ENCODE measurements around the gene TJP2.

TJP2 gene

DNA sequence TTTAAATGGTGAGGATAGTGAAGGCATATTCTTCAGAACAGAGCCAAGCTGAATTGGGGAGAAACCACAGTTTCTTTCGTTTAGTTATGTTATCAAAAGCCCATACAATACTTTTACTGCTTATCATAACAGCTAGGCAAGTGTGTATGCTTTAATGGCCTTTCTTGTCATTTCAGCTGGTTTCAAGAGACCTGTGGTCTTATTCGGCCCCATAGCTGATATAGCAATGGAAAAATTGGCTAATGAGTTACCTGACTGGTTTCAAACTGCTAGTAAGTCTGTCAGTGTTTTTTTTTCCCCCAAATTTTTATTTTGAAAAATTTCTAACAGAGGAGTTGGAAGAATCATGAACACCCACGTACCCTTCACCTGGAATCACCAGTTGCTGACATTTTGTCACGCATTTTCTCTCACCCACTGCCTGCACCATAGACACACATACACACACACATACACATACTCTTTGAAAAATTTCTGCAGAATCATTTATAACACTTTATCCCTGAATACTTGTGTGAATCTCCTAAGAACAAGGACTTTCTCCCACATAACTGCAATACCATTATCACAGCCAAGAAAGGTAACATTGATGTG lies 63.7 kb downstream of the TJP2 start:
- no peak for DNase-seq

DNA sequence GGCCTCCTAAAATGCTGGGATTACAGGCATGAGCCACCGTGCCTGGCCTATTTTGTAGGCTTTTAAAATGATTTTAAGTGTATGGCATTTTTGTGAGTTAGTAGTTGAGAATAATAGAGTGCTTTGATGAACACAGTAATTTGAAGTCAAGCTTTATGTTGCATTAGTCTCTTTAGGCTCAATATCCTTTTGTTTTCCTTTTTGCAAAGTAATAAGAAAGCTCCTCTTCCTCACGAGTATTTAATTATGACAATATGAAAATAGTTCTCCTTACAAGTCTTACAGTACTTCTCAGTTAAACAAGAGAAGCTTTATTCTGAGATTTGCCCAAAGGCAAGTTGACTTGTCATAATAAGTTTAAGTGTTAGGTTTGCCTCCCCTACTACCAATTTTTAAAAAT lies 69.0 kb downstream of the TJP2 start:
- DNase-seq = no peak

DNA sequence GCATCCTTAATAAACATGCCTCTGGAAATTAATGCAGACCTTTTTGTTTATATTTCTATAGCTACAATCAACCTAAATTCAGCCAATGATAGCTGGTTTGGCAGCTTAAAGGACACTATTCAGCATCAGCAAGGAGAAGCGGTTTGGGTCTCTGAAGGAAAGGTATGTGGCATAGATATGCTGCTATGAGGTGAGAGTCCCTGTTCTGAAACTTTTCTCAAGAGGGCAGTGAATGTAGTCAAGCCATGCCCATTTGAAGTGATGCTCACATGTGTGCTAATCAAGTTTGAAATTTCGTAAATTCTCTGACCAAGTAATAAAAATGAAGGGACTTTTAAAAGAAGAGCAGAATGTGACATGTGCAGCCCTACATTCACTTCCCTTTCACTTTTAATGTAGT lies 72.6 kb downstream of the TJP2 start:
- DNase-seq = no peak

DNA sequence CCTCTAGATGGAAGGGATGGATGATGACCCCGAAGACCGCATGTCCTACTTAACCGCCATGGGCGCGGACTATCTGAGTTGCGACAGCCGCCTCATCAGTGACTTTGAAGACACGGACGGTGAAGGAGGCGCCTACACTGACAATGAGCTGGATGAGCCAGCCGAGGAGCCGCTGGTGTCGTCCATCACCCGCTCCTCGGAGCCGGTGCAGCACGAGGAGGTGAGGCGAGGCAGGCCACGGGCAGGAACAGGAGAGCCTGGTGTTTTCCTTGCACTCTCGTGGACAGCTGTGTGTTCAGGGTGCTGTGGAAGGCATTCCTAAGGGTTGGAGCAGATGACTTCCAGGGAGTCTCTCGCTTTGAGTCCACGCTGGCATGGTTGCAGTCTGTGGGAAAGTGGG lies 73.9 kb downstream of the TJP2 start:
- DNase-seq = no peak

DNA sequence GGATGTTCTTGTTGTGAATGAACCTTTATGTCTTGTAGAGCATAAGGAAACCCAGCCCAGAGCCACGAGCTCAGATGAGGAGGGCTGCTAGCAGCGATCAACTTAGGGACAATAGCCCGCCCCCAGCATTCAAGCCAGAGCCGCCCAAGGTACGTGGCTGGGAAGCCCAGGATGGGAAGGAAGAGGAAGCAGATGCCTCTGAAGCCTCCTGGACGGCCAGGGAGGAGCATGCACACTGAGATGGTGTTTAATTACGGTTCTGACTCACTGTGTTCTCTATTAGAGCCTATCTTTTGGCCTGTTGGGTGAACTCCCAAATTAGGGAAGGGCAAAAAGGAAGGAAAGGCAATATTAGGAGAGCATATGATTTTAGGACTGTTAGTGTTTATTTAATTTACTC lies 75.3 kb downstream of the TJP2 start:
- peak; percentile 2 for DNase-seq

DNA sequence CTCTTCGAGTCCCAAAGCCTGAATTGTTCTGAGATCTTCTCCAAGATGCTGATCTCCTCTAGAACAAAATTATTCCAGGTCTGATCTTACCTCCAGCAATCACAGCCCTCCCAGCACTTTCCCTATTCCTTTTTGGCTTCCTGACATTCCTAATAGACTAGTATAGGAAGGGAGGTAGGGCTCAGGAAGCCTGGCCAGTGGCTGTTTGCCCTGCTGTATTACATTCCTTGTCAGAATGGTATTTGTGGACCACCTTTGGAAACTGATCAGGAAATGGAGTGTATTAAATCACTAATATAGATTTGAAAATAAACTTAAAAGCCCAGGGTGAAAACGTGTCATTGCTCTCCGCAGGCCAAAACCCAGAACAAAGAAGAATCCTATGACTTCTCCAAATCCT lies 76.6 kb downstream of the TJP2 start:
- no peak for DNase-seq

DNA sequence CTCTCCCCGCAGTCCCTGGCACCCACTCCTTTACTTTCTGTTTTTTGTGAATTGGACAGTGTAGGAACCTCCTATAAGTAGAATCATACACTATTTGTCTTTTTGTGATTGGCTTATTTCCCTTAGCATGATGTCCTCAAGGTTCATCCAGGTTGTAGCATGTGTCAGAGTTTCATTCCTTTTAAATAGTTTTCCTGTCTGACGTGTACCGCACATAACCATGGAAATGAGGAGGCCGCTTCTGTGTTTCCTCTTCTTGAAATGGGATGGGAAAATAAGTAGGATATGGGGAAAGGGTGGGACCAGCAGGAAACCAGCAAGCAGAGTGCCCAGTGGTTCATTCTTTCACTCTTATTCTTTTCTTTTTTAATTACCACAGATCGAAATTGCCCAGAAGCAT lies 78.4 kb downstream of the TJP2 start:
- DNase-seq = no peak

DNA sequence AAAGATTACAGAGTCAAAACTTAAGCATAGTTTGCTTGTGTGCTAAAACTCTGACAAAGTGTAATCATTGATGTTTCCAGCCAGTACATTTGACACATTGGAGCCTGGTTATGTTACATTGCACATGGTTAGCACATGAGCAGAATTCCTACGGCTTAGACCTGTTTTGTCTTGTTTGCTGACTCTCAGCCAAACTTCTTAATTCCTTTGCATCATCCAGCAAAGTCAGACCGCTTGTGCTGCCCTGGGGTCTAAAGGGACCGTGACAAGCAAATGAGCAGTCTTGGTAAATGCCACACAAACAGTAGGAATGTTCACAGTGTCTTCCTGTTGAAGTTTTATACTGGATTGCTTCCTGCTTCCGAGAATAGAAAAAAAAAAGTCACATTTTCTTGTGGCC lies 79.0 kb downstream of the TJP2 start:
- DNase-seq = peak; percentile 34

DNA sequence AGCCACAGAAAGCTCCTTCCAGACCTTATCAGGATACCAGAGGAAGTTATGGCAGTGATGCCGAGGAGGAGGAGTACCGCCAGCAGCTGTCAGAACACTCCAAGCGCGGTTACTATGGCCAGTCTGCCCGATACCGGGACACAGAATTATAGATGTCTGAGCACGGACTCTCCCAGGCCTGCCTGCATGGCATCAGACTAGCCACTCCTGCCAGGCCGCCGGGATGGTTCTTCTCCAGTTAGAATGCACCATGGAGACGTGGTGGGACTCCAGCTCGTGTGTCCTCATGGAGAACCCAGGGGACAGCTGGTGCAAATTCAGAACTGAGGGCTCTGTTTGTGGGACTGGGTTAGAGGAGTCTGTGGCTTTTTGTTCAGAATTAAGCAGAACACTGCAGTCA lies 80.1 kb downstream of the TJP2 start:
- no peak for DNase-seq

DNA sequence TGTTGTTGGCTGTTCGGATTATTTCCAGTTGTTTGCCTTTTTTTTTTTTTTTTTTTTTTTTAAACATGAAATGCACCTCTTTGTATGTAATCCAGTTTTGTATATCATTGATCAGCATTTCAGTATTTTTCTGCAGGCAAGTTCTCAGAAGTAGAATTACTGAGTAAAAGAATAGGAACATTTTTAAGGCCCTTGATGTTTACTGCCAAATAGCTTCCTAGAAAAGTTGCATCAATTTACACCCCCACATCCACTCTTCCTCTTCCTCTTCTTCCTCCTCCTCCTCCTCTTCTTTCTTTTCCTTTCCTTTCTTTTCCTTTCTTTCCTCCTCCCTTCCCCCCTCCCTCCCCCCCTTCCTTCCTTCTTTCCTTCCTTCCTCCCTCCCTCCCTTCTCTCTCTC lies 81.5 kb downstream of the TJP2 start:
- no peak for DNase-seq

DNA sequence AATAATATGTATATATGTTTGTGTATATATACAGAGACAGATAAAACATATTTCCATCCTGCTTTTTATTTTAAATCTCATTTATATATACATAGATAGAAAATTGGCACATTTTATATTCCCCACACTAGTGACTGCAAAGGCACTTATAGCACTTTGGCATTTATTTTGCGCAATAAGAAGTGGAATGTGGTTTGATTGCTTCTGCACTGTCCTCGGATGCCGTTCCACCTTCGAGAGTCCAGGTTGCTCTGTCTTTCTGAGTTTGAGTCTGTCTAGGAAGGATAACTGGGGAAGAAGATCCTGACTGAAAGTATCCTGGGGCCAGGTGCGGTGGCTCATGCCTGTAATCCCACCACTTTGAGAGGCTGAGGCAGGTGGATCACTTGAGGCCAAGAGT lies 84.5 kb downstream of the TJP2 start:
- no peak for DNase-seq

DNA sequence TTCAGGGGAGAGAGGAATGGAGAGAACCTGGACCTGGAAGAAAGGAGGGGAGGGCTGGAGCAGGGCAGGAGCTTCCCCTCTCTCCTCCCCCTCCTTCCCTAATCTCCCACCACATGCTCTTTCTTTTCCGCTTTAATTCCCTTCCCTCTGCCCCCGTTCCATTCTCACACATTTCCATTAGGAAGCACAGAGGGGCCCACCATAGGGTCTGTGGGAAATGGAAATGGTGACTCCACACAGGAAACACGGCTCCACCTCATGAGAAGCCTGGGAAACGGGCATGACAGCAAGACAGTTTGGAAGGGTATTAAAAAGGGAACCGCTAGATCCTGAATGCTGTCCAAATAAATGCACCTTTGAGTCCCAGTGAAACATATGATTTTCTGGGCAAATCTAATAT lies 86.1 kb downstream of the TJP2 start:
- no peak for DNase-seq

DNA sequence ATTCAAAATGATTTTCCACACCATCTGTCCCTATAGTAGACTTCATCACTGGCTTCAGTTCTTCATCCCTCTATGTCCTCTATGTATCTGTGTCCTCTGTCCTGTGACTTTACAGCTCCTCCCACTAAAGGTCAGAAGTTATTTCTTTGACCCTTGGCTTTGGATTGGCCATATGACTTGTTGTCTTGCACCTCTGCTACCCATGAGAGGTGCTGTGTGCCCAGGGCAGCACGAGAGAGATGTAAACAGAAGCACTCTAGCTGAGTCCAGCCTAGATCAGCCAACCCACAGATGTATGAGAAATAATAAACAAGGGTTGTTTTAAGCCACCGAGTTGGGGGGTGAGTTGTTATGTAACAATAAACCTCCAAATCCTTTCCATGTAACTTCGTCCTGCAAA lies 87.6 kb downstream of the TJP2 start:
- DNase-seq = no peak

DNA sequence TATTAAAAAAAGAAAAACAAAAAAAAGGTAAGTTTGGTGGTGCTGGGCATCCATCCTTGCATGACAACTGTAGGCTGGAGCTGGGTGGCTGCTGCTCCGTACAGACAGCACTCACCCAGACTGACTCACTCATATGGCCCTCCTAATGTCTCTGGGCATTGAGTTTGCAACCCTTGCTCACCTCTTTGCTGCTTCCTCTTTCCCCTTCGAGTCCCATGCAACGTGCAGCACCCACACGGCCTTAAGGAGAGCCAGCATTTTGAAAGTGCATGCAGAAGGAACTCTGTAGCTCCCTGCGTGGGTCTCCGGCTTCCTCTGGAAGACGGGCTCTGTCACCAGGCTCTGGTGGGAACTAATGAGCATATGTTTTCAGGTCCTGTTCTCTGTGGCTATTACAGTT lies 90.4 kb downstream of the TJP2 start:
- peak; percentile 4 for DNase-seq

DNA sequence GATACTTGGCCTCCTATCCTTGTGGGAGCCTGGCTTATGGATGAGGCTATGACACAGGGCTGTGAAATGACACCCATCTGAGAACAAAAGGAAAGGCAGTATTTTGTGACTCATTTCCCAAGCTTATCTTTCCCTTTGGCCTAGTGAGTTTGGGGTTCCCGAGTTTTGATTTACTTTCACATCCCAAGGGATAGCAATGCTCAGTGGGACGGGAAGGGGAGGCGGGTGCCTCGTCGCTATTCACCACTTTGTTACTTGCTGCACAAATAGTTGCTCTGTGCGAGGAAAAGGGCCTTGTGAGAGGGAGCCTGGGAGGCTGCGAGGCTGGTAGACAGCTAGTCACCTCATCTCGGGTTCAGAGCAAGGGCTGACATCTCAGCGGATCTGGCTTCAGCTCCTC lies 91.8 kb downstream of the TJP2 start:
- peak; percentile 28 for DNase-seq

DNA sequence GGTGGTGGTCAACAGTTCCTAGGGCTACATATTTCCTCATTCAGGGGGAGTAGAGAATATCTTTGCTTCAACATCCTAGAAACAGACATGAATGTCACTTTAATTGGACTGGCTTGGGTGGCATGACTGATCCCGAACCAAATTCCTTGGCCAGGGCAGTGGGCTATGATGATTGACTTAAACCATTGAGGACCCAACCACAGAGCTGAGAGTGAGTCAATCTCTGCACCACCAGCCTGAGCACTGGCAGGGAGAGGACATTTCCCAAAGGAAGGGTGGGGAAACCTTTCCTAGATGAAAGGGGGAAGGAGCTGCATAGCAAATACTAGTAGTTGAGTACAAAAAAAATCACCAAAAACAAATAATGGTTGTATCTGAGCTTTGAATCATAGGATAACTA lies 98.1 kb downstream of the TJP2 start:
- DNase-seq = no peak

DNA sequence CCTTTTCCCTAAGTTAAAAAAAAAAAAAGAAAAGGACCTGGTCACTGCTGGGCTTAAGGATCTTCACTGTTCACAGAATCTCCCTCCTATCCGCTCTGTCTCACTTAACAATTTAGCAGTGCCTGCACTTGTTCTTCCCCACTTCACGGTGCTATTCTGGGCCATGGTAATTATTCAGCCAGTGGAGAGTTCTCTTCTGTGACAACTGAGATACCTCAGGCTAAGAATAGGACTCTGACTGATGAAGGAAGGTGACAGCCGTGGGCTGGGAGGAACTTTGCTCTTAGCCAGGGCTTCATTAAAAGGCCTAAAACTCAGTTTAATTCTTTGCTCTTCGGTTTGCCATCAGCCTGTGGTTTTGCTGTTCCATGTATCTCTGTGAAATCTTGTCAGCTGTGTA lies 99.1 kb downstream of the TJP2 start:
- no peak for DNase-seq

DNA sequence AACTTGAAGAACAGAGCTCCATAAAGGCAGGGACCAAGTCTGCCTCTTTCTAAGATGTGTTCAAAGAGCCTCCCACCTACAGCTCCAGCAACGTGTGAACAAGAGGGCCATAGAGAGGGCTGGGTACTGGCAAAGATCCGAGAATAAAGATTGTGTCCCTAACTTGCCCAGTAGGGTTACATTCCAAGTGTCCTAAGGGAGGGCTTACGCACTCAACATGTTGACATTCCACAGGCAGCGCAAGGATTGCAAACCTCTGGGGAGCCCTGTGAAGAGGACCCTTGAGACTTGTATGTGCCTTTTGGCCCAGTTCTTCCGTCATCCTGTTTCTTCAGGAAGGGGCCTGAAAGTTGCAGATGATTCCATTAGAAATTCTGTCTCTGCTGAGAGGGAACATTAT lies 102.7 kb downstream of the TJP2 start:
- no peak for DNase-seq

DNA sequence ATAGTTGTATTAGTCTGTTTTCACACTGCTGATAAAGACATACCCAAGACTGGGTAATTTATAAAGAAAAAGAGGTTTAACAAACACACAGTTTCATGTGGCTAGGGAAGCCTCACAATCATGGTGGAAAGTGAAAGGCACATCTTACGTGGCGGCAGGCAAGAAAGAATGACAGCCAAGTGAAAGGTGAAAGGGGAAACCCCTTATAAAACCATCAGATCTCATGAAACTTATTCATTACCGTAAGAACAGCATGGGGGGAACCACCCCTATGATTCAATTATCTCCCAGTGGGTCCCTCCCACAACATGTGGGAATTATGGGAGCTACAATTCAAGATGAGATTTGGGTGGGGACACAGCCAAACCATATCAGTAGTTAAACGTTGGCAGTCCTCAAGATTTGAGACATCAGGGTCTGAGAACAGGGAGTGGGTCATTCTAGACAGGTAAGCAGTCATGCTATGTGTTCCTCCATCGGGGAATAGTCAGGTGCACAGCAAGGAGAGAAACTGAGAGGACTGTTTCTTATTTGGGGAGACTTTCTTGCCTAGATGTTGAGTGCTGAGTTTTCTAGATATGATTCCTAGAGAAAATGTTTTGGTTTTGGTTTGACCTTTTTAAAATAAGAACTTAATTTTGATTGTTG lies 105.1 kb downstream of the TJP2 start:
- no peak for DNase-seq

DNA sequence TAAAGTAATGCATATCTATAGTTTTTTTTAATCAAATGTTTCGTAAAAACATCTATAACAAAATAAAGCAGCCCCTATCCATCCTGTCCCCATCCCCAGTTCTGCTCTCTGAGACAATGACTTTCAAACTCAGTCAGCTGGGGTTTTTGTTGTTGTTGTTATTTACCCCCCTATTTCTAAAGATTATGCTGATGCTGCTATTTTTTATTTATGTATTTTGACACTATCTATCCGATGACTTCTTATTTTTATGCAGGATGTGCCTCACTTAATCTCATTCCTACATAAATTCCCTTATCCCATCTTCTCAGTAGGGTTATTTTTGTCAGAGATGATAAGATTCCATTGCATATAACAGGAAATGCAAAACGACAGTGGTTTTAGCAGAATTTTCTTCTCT lies 105.7 kb downstream of the TJP2 start:
- DNase-seq = no peak

DNA sequence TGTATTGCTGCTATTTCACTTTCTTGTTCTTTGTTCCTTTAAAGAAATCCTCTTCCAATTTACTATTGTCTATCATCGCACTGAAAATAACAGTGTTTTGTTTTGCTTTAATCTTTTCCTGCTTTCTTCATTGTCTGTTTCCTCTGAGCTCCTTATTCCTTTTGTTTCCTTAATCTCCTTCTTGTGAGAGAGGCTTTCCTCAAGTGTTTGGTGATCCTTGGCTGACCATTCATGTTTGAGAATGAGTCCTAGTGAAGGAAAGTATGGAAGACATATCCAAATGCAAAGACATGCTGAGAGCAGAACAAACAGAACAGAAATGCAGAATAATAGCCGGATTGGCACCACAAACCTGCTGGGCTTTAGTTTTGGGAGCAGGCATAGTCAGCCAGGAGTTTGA lies 108.9 kb downstream of the TJP2 start:
- DNase-seq = no peak

DNA sequence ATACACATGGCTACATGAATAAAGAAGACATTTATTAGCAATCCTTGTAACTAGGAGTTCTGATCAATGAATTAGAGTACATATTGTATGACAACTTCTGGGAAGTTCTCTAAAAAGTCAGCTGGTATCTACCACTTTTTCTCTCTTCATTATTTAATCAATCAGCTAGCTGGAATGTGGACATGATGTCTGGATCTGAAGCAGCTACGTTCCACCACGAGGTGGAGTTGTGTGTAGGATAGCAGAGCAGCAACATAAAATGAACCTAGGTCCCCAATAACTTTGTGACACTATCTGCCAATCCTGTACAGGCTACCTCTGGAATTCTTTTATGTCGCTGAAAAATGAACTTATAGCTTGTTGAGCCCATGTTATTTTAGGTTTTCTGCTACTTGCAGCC lies 118.0 kb downstream of the TJP2 start:
- DNase-seq = no peak

DNA sequence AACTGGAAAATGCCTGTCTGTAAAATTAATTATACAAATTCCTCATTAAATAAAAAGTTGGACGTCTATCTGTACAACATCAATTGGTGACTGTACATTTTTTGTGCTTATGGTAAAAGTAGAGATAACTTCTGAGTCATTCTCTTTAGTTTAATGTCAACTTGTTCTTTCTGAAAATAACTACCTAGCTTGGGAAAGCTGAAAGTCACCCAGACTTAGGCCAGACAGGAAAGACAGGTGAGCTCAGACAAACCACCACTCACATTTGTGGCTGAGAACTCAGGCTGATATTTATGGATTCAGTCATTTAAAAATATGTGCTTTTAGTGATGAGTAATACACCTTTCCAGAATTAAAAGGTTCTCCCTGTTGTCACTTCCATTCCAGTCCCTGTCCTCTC lies 119.1 kb downstream of the TJP2 start:
- DNase-seq = no peak

DNA sequence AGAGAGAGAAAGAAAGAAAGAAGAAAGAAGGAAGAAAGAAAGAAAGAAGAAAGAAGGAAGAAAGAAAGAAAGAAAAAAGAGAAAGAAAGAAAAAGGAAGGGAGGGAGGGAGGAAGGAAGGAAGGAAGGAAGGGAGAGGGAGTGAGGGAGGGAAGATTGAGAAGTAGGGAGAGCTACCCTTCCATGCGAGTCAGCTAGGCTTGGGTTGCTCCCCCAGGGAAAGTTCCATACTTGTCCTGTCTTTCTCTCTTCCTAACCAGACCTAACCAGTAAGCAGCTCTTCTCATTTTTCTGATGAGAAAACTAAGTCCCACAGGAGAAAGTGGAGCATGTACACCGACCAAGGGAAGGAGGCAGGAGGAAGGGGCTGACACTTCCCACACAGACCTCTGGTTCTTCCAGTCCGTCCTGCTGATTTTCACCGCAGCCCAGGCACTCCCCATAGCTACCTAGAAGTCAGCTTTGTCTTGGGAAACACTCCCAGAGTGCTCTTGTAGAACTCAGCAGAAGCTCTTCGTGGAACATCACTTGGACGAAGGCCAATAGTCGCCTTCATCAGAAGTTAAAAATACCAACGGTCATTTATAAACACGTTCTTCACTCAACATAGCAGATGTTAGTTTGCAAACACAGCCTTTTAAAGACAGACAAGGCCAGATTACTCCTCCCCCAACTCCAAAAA lies 121.9 kb downstream of the TJP2 start:
- no peak for DNase-seq
